ENCODE data around the gene FAM210A. TPM values are rescaled to one million over a fixed set of nuclear protein-coding genes. Genes with fewer than 3 reads are reported as not detected.

The FAM210A gene
- total RNA-seq, 6 experiments from 2014 or later: 9.3 to 21.9 (median 11.8) TPM

DNA sequence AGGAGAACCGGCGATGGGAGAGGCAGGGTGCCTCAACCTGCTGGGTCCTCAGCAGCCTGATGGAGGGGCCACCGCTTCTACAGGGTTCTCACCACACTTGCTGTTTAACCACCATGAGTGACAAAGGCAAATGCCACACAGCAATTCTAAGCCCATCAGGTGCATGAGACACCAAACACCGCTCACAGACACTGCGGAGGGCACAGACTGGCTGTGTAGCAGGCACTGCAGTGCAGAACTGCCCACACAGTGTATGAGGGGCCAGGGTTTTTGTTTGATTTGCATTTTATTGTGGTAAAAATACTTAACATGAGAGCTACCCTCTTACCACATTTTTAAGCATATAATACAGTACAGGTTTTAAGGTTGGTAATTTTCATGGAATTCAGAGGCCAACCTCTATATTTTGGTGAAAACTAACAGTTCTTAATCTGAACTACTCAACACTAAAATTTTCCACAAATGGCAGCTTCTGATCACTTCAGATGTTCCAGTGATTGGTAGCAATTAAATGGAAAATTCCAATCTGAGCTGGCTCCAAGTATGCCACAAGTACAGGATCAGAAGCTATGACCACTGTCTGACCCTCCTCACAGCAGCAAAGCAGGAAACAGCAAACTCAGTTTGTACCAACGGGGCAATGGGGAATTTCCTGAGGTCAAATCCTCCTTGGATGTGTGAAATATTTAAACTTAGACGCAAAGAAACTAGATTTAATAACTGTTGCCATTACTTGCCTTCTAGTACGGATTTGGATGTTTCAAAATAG is 67.7 kb downstream of the FAM210A start:
- H3K27me3 ChIP-seq: no peaks in the 10 kb centered on the region
- ATAC-seq: peak in 2 of 4 donors; percentile 18 to 22
- H3K36me3 ChIP-seq: no peaks in the 10 kb centered on the region
- H3K4me3 ChIP-seq: no peak overlapping the region
- H3K27ac ChIP-seq: no peak overlapping the region
- intact Hi-C loops (cut with DNase I): no loop called here
- TF ChIP-seq, protein P1, sequence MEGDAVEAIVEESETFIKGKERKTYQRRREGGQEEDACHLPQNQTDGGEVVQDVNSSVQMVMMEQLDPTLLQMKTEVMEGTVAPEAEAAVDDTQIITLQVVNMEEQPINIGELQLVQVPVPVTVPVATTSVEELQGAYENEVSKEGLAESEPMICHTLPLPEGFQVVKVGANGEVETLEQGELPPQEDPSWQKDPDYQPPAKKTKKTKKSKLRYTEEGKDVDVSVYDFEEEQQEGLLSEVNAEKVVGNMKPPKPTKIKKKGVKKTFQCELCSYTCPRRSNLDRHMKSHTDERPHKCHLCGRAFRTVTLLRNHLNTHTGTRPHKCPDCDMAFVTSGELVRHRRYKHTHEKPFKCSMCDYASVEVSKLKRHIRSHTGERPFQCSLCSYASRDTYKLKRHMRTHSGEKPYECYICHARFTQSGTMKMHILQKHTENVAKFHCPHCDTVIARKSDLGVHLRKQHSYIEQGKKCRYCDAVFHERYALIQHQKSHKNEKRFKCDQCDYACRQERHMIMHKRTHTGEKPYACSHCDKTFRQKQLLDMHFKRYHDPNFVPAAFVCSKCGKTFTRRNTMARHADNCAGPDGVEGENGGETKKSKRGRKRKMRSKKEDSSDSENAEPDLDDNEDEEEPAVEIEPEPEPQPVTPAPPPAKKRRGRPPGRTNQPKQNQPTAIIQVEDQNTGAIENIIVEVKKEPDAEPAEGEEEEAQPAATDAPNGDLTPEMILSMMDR (IDR thresholded peaks at IDR 0.05): no peak
- no peak for TF ChIP-seq POLR2A (IDR thresholded peaks at IDR 0.05)
- no peaks in the 10 kb centered on the region for H3K4me1 ChIP-seq
- DNase-seq: no peak
- H3K9me3 ChIP-seq: no peaks in the 10 kb centered on the region
- WGBS (ENCODE audit: insufficient coverage, low coverage, low lambda C conversion rate, missing lambda C conversion rate): 48% methylated on average over 3 of the region's 8 CpGs

DNA sequence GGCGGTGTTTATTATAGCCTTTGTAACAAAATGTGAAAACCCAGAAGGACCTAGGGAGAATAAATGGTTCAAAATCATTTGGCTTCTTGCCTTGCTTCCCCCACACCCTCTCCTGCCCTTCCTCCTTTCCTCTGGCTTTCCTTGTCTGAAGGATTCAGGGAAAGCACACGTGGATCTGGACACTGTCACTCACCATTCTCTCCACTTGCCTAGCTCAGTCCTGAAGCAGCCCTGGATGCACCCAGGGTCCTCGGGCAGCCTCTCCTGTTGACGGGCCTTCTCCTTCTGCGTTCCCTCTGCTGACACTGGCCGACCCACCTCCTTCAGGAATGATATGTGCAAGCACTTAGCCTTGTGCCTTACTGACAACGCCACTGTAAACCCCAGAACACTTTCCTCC is 68.4 kb downstream of the FAM210A start:
- peak in 2 of 4 donors; percentile 29 to 47 for ATAC-seq
- Histone ChIP-seq H3K36me3 (no peaks in the 10 kb centered on the region), H3K4me3 (no peak overlapping the region), H3K27me3 (no peaks in the 10 kb centered on the region), H3K27ac (no peak overlapping the region), H3K9me3 (no peaks in the 10 kb centered on the region), H3K4me1 (no peaks in the 10 kb centered on the region)
- no peak for DNase-seq
- WGBS (ENCODE audit: insufficient coverage, low coverage, low lambda C conversion rate, missing lambda C conversion rate): 68% methylated on average over 5 of the region's 7 CpGs
- TF ChIP-seq, protein P1 (IDR thresholded peaks at IDR 0.05): no peak
- TF ChIP-seq POLR2A (IDR thresholded peaks at IDR 0.05): no peak
- intact Hi-C loops (cut with DNase I): no loop called here

DNA sequence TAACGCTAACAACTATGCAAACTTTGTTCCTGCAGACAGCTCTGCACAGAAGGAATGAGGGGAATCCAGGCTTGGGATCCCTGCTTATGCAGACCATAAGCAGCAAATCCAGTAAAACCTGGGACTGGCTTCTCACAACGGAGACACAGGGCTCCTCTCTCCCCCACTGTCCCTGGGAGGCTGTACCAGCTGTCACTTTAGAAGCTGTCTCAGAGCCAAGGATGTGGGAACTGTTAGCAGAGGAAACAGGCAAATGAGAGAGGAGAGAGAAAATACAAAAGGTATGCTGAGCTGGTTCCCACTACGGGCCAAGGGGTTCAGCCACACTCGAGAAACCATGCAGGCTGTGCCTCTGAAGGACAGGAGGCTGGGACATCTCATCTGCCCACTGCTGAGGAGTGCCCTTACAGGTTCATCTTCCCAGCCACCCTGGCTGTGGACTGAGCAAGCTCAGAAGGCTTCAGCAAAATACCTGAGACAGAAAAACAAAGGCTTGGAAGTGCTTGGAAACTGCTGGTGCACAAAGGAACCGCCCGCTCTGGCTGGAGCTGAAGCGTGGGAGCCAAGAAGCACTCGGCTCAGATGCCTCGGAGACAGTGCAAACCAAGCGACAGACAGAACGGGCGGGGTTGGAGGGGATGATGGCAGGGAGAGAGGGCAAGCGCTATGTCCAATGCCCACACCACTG is 72.5 kb downstream of the FAM210A start:
- Histone ChIP-seq H3K4me1 (no peaks in the 10 kb centered on the region), H3K4me3 (no peak overlapping the region), H3K9me3 (no peaks in the 10 kb centered on the region), H3K27ac (no peak overlapping the region), H3K36me3 (no peaks in the 10 kb centered on the region), H3K27me3 (no peaks in the 10 kb centered on the region)
- no peak for DNase-seq
- no peak for TF ChIP-seq POLR2A (IDR thresholded peaks at IDR 0.05)
- ATAC-seq: peak in 2 of 4 donors; percentile 9 to 13
- 62% methylated on average over 9 of the region's 13 CpGs for WGBS (ENCODE audit: insufficient coverage, low coverage, low lambda C conversion rate, missing lambda C conversion rate)
- intact Hi-C loops (cut with DNase I): no loop called here

DNA sequence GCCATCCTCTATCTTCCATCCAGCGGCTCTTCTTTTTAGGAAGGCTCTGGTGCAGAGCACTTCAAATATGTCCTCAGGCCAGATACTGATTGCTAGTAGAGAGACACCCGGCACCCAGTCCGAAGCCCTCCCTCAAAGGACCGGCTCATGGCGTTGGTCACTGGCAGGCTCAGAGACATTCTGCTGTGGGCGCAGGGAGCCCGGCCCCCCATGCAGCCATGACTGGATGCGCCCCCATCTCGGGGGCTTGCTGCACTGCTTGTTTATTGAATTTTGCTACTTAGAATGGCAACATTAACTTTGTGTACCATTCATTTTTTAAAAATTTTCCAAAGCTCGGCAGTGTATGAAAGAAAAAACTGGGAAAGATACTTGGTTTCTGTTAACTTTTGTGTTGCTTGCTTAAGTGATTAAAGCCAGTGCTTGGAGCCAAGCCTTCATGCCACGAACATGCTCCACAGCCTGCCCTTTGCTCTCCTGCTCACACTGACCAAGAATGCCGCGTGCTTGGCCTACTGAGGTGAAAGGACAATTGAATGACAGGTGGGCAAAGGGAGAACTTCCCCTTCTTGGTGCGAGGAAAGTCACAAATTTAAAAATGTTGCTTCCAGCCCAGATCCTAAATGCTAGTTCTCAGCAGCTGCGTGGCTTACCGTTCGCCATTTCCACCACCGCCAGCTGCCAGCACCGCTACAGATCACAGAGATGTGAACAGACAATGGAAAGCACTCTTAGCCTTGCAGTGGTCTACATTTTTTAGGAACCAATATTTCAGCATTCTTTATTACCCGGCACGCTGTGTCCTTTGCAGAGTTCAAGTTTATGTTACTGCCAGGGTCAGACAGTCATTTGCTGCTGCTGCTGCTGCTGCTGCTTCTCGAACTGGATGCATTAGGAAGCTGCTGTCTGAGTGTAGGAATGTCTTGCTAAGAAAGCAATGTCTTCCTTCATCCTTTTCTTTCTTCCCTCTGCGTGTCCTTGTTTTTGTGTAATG is 76.7 kb downstream of the FAM210A start:
- TF ChIP-seq POLR2A (IDR thresholded peaks at IDR 0.05): no peak
- TF ChIP-seq, protein P1 (IDR thresholded peaks at IDR 0.05): no peak
- DNase-seq (no peak), ATAC-seq (peak; percentile 69 to 79 (median 72))
- H3K27me3 ChIP-seq: no peaks in the 10 kb centered on the region
- intact Hi-C loops (cut with DNase I): no loop called here
- WGBS (ENCODE audit: insufficient coverage, low coverage, low lambda C conversion rate, missing lambda C conversion rate): 66% methylated on average over 18 of the region's 23 CpGs
- H3K4me3 ChIP-seq: no peak overlapping the region
- no peak overlapping the region for H3K27ac ChIP-seq
- no peaks in the 10 kb centered on the region for H3K4me1 ChIP-seq
- peaks cover 0 to 13% (median 6%) of the 10 kb centered on the region in 4 donors for H3K36me3 ChIP-seq
- H3K9me3 ChIP-seq: no peaks in the 10 kb centered on the region

Data from right lobe of liver (tissue), 6 donors.